HG03175 (cell line): Measurements from ENCODE around the gene GNPDA1.
A peak's percentile ranks its signal among the peaks of the same experiment; 100 is the strongest.
"Not testable (repeated sequence)": the region's sequence is repeated elsewhere in the genome, so short reads cannot be mapped to it uniquely, and the experiment has no call there.

Source experiments
- ATAC-seq: cut with Tn5 transposase; IDR thresholded peaks from one replicate; pipeline ENCODE4 v1.9.1; 2021; ENCODE audit warnings: mild to moderate bottlenecking, moderate library complexity; ENCODE audit not compliant: unreplicated experiment

GNPDA1 gene

GRCh38 chr5:142012792-142013388 lies at the start of gene GNPDA1:
Gene GNPDA1, minus strand, starts transcription at chr5:142013027. Its CDS starts 992 bp downstream, at chr5:142012035.
- ATAC-seq = peak; percentile 61

GRCh38 chr5:142059304-142059940 lies 46.6 kb upstream of the GNPDA1 start:
- no peak for ATAC-seq

GRCh38 chr5:142057697-142058056 lies 44.9 kb upstream of the GNPDA1 start:
- no peak for ATAC-seq

GRCh38 chr5:142056816-142057696 lies 44.2 kb upstream of the GNPDA1 start:
- no peak for ATAC-seq

- ATAC-seq = no peak
These were observed 42.5 kb upstream of the GNPDA1 start for GRCh38 chr5:142055301-142055700.

- no peak for ATAC-seq
These were observed 40.8 kb upstream of the GNPDA1 start for GRCh38 chr5:142053426-142054151.

- not testable (repeated sequence) for ATAC-seq
These were observed 39.2 kb upstream of the GNPDA1 start for GRCh38 chr5:142052026-142052425.

- ATAC-seq = no peak
These were observed 35.4 kb upstream of the GNPDA1 start for GRCh38 chr5:142048272-142048671.

GRCh38 chr5:142046191-142046590 lies 33.4 kb upstream of the GNPDA1 start:
- no peak for ATAC-seq

- ATAC-seq = not testable (repeated sequence)
These were observed 28.1 kb upstream of the GNPDA1 start for GRCh38 chr5:142040881-142041280.

- no peak for ATAC-seq
These were observed 27.5 kb upstream of the GNPDA1 start for GRCh38 chr5:142040285-142040684.

GRCh38 chr5:142038735-142039134 lies 25.9 kb upstream of the GNPDA1 start:
- ATAC-seq = no peak

- not testable (repeated sequence) for ATAC-seq
These were observed 24.8 kb upstream of the GNPDA1 start for GRCh38 chr5:142037599-142037998.

- ATAC-seq = no peak
These were observed 24.1 kb upstream of the GNPDA1 start for GRCh38 chr5:142036918-142037317.

- no peak for ATAC-seq
These were observed 22.2 kb upstream of the GNPDA1 start for GRCh38 chr5:142034994-142035393.

- not testable (repeated sequence) for ATAC-seq
These were observed 21.1 kb upstream of the GNPDA1 start for GRCh38 chr5:142033632-142034567.

- no peak for ATAC-seq
These were observed 20.2 kb upstream of the GNPDA1 start for GRCh38 chr5:142032747-142033631.

- no peak for ATAC-seq
These were observed 19.3 kb upstream of the GNPDA1 start for GRCh38 chr5:142032150-142032549.

GRCh38 chr5:142025637-142026036 lies 12.8 kb upstream of the GNPDA1 start:
- no peak for ATAC-seq
